ENCODE measurements around the gene HPS3.
"Not testable (repeated sequence)": the region's sequence is repeated elsewhere in the genome, so short reads cannot be mapped to it uniquely, and the experiment has no call there.

HPS3 gene, protein sequence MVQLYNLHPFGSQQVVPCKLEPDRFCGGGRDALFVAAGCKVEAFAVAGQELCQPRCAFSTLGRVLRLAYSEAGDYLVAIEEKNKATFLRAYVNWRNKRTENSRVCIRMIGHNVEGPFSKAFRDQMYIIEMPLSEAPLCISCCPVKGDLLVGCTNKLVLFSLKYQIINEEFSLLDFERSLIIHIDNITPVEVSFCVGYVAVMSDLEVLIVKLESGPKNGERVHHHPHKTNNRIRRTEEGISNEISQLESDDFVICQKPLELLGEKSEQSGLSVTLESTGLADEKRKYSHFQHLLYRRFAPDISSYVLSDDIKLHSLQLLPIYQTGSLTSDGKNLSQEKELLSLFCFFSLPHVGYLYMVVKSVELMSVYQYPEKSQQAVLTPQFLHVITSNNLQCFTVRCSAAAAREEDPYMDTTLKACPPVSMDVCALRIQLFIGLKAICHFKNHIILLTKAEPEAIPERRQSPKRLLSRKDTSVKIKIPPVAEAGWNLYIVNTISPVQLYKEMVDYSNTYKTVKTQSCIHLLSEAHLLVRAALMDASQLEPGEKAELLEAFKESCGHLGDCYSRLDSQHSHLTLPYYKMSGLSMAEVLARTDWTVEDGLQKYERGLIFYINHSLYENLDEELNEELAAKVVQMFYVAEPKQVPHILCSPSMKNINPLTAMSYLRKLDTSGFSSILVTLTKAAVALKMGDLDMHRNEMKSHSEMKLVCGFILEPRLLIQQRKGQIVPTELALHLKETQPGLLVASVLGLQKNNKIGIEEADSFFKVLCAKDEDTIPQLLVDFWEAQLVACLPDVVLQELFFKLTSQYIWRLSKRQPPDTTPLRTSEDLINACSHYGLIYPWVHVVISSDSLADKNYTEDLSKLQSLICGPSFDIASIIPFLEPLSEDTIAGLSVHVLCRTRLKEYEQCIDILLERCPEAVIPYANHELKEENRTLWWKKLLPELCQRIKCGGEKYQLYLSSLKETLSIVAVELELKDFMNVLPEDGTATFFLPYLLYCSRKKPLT

DNA sequence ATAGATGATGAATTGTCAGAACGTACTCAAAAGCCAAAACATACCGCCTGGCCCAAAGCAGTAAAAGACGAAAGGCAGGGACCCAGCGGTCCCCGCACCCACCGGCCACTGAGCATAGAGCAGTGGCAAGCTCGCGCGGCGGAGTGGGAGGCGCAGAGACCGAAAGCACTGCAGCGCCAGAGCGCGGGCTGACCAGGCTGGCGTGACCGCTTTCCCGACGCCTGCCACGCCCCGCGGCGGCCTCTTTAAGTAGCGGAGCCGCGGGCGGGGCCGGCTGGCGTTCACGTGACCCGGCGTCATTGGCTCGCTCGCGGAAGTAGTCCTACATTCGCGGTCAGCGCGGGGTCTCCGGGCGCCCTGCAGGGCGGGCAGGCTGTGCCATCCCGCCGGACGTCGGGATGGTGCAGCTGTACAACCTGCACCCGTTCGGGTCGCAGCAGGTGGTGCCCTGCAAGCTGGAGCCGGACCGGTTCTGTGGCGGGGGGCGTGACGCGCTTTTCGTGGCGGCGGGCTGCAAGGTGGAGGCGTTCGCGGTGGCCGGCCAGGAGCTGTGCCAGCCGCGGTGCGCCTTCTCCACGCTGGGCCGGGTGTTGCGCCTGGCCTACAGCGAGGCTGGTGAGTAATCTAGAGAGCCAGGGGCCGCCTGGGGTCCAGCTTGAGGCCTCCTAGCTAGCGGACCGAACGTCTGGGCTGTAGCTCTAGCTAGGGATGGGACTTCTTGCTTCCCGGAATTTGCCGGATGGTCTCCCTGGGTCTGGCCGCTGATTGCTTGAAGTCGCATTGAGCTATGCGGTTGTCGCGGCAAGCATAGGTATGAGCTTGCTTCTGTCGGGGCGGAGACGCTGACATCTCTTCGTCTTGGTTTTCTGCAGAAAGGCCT is at the start of gene HPS3:
TSS of gene HPS3 (plus strand) at position 313 of the 880 bp plus-strand sequence. CDS start at position 399, 86 bp downstream.
- no peak for FAIRE-seq

DNA sequence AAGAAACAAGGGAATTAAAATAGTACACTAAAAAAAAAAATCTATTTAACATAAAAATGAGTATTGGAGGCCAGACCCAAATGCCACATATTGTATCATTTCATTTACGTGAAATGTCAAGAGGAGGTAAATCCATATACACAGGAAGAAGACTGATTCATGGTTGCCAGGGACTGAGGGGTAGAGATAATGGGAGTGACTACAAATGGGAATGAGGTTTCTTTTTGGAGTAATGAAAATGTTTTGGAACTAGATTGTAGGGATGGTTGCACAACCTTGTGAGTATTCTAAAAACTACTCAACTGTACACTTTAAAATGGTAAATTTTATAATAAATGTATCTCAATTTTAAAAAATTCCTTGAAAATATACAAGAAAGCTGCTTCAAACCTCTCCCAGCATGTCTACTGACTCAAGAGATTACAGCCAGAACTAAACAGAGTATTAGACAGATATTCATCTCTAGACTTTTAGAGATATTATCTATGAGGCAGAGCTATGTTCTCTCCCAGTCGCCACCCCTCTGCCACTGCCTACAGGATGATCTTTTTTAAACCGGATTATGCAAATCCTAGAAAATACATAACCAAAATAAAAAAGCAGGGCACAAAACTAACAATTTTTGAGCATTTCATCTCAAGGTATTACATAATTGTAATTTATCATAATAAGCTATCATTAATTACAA is 49.3 kb upstream of the HPS3 start:
- no peak for FAIRE-seq
- no peak for DNase-seq (ENCODE audit: low spot score)

More for the DNA sequence above, at the start of gene HPS3:
- DNase-seq (ENCODE audit: low spot score): peak; percentile 92

DNA sequence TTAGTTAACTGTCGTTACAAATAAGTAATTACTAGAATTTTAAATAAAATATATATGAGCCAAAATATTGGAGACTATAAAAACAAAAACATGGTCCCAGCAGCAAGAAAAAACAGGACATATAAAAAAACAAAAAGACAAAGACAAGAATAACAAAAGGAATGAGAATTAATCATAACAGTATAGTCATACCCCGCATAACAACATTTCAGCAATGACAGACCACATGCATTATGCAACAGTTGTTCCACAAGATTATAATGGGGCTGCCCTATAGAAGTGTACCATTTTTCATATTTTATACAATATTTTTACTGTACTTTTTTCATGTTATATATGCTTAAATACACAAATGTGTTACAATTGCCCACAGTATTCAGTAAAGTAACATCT is 48.7 kb upstream of the HPS3 start:
- FAIRE-seq (no peak), DNase-seq (ENCODE audit: low spot score) (no peak)

DNA sequence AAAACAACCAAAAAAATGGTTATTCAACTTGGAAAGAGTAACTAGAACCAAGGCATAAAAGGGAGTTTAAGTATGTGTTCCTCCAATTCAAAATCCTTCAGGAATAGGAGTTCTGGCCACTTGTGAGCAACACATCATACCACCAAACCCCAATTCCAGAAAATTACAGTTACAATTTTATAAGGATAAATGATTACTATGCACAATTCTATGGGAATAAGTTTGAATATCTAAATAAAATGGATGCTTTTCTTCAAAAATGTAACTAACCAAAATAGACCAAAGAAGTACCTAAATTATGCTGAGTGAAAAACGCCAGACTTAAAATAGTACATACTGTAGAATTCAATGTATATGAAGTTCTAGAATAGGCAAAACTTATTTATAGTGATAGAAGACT is 47.7 kb upstream of the HPS3 start:
- FAIRE-seq (no peak), DNase-seq (ENCODE audit: low spot score) (no peak)

DNA sequence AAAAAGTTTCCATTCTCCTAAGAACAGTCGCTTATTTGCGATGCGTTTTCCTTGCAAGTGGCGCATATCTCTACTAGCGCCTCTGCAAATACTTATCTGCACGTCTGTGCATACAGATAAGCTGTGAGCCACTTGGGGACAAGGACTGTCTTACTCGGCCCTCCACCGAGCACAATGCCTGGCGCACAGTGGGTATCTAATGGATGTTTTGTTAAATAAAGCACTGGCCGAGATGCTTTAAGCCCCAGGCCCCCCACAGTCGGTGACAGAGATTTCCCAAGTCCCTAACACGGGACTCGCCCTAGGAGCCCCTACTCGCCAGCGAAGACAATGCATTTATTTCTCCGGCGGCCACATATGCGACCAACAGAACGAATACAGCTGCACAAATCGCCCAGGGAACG is 43.6 kb upstream of the HPS3 start:
- no peak for FAIRE-seq
- no peak for DNase-seq (ENCODE audit: low spot score)

DNA sequence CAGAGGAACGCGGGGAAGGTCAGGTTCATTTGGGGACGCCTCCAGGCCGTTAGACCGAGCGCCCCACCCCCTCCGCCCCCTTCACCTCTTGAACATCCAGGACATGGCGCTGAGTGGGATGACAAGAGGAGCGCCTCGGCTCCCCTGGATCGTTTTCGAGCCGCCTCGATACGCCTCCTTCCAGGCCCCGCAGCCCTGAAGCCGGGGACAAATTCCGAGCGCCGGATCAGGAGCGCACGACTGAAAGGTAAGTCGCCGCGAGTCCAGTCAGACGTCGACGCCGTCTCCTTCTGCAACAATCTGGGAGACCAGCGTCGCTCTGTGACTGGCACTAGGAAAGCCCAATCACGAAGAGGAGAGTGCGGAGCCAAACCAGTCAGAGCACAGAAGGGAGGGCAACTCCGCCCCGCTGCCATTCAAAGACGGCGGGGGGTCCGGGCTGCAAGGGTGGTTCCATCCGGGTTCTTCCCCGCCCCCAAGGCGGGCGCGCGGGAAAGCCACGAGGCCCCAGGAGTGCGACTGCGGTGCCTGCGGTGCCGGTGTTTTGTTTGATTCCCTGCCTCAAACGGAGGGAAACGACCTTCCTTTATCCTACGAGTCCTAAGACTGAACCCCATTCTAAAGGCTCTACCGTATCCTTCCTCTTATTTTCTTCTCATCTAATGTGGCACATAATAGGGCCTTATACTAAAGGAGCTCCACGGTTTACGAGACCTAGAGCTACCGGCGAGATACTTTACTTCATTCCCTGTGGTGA is 43.0 kb upstream of the HPS3 start, which contains the start of gene HLTF:
TSS of gene HLTF (minus strand) at position 302 of the 757 bp plus-strand sequence. CDS start at position 105, 197 bp downstream.
- FAIRE-seq (no peak), DNase-seq (ENCODE audit: low spot score) (peak; percentile 95)

DNA sequence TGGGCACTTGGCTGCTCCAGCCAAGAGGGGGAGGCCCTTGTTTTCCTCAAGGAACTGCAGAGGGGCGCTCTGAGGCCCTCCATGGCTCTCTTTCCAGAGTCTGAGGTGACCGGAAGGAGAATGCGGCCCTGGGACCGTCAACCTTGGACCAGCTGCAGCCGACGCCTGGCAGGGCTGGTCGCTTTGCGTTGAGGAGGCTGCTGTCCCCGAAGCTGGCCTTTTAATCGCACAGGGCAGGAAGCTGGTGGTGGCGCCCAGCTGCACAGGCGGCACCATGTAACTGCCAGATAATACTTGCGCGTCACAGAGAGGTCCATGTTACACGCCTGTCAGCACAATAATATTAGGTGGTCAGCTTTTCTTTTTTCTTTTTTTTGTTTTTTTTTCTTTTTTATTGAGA is 42.2 kb upstream of the HPS3 start:
- no peak for FAIRE-seq

DNA sequence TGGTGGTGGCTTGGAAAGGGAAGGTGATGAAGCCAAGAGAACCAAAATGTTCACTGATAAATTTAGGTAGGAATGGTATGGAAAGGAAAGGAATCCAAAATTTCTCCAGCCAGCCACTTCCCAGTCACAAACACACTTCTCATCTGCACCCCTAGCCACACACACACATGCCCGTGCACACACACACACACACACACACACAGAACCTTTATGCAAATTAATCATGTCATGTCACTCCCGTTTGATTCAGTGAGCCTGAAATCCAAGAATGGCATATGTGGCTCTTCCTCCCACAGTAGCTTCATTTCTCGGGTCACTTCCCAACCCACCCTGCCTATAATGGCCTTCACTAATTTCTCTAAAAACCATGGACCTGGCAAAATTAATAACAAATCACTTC is 40.0 kb upstream of the HPS3 start:
- FAIRE-seq: no peak
- DNase-seq (ENCODE audit: low spot score): no peak

More for the DNA sequence above, 42.2 kb upstream of the HPS3 start:
- no peak for DNase-seq (ENCODE audit: low spot score)

DNA sequence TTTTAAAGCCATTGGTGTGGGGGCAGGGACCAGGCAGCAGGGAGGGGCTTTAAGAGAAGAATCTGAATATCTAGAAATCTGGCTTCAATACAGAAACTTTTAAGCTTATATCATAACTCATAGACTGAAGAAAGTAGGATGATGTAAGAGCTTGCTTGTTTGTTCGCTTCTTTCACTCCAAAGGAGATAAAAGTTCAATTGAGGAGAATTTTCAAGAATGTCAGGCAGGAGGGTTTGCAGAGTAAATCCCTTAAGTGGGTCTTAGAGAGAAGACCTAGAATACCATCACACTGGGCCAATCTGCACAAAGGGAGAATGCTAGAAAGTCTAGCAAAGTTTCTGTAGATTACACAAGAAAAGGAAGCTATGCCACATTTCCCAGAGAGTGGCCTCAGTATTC is 39.0 kb upstream of the HPS3 start:
- DNase-seq (ENCODE audit: low spot score) (no peak), FAIRE-seq (no peak)

DNA sequence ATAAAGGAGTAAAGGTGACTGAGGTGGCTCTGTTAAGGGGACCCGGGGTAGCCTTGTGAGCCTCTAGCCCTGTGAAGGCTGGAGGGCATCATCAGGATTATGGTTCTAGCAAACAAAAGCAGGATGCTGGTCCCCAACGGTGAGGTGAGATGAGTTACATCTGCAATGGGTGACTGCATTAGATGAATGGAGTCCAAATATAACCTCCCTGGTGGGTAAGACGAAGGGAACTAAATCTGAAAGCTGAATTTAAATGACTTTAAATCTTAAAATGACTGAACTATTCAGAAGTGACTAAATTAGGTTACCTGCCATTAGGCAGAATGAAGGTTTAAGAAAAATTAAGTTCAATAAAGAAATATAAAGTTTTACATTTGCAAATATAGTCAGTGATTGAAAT is 38.5 kb upstream of the HPS3 start:
- DNase-seq (ENCODE audit: low spot score): no peak
- no peak for FAIRE-seq

DNA sequence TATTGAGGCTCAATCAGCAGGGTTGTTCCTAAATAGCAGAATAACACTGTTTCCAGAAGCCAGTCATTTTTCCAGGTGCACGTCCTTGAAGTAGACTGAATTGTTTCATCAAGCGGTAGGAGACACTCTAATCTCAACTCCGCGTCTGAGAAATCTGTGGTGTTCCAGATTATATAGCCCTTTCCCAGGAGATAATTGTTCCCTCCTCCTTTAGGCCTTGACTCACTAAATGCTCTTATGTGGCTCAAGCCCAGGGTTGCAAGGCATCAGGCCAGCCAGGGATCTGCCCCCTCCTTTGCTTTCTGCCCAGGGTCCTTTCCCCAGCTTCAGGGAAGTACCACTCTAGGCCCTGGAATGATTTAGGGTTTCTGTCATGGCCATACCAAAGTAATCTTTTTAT is 37.5 kb upstream of the HPS3 start:
- FAIRE-seq: no peak
- DNase-seq (ENCODE audit: low spot score): no peak

DNA sequence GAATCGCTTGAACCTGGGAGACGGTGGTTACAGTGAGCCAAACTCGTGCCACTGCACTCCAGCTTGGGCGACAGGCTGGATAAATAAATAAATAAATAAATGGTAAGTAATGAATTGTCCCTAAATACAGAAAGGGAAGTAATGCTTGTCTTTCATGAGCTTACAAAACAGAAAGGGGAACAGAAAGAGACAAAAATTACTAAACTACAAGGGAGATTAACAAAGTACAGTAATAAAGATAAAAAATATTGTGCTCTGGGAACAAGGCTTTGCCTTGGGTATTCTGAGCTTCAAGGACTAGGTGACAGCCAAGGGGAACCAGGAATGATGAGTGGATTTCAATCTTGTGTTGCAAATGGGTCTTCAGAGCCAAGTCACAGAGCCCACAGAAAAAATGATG is 34.0 kb upstream of the HPS3 start:
- FAIRE-seq (no peak), DNase-seq (ENCODE audit: low spot score) (no peak)

DNA sequence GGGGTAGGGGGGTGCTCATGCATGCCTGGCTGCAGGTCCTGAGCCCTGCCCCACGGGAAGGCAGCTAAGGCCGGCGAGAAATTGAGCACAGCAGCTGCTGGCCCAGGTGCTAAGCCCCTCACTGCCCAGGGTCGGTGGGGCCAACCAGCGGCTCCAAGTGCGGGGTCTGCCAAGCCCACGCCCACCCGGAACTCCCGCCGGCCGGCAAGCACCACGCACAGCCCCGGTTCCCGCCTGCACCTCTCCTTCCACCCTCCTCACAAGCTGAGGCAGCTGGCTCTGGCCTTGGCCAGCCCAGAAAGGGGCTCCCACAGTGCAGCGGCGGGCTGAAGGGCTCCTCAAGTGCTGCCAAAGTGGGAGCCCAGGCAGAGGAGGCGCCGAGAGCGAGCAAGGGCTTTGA is 31.5 kb upstream of the HPS3 start:
- FAIRE-seq; DNase-seq (ENCODE audit: low spot score): not testable (repeated sequence)

DNA sequence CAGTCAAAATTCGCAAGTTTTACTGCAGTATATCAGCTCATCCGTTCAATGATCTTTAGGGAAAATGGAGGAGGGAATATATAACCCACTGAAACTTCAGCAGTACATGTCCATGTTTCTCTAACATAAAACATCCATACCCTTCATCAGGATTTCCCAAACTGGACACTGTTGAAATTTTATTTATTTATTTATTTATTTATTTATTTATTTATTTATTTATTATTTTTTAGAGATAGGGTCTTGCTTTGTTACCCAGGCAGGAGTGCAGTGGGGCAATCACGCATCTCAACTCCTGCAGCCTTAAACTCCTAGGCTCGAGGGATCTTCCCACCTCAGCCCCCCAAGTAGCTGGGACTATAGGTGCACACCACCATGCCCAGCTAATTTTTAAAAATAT is 28.3 kb upstream of the HPS3 start:
- FAIRE-seq: no peak
- no peak for DNase-seq (ENCODE audit: low spot score)

DNA sequence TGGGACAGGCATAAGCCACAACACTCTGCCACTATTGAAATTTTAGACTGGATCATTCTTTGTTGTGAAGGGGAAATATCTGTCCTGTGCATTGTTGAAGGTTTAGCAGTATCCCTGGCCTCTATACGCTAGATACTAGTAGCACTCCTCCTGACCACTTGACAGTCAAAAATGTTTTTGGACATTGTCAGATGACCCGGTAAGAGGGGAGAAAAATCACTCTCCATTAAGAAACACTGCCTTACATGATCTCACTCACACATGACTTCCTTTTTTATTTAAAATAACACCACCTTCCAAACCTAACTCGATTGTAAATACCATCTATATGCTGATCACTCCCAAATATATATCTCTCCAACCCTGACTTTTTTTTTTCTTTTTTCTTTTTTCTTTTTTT is 27.8 kb upstream of the HPS3 start:
- DNase-seq (ENCODE audit: low spot score) (no peak), FAIRE-seq (no peak)

DNA sequence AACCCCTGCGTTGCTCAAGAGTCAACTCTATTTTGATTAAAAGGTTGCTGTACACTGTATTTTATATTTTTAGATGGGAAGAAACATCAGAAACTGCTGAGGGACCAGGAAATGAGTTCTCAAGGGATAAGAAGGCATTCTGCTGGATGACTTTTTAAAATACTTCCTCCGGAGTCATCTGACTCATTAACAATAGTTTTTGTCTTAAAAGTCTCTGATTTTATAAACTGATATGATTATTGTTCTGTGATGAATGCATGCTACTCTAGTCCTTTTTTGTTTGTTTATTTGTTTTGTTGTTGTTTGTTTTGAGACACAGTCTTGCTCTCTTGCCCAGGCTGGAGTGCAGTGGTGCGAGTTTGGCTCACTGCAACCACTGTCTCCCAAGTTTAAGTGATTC is 25.0 kb upstream of the HPS3 start:
- FAIRE-seq (no peak), DNase-seq (ENCODE audit: low spot score) (no peak)

DNA sequence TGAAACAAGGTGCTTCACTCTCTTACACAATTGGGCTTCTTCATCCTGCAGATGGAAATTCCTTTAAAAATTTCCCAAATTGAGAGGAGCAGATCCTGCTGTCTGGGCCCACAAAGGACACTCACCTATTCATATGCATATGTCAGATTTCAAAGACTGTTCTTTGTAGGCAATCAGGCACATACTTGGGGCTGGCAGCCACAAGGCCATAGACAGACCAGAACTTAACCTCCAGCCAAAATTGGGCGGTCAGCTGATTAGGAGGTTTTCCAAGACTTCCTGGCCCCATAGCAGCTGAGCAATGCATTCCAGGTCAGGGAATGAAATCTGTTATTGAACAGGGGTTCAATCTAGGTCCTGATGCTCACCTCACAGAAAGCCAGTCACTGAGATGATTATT is 15.0 kb upstream of the HPS3 start:
- no peak for FAIRE-seq

DNA sequence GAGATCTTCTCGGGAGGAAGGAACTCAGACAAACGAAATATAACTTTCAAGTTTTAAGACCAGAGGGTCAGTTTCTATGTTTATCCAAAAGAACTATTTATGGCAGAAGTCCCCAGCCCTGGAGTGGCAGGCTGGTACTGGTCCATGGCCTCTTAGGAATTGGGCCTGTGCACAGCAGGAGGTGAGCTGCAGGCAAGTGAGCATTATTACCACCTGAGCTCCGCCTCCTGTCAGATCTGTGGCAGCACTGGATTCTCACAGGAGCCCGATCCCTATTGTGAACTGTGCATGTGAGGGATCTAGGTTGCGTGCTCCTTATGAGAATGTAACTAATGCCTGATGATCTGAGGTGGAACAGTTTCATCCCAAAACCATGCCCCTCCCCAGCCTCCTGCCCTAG is 14.3 kb upstream of the HPS3 start:
- no peak for DNase-seq (ENCODE audit: low spot score)
- no peak for FAIRE-seq

More for the DNA sequence above, 15.0 kb upstream of the HPS3 start:
- no peak for DNase-seq (ENCODE audit: low spot score)

DNA sequence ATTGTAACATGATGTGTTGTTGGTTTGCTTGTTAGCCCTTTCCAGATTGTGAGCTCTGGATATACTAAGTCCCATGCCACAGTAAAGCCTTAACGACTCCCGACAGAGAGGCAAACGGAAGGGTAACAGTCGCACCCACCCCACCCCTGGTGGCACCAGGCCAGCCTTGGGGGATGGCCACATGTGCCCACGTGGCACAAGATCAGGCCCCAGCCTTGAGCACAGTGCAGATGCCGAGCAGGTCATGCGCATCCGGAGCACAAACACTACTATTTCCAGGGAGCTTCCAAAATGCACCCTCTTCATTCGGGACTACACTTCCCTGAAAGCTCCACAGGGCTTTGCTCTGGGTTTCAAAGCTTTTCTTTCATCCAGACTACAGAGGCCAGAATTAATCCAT is 10.7 kb upstream of the HPS3 start:
- DNase-seq (ENCODE audit: low spot score) (no peak), FAIRE-seq (no peak)

DNA sequence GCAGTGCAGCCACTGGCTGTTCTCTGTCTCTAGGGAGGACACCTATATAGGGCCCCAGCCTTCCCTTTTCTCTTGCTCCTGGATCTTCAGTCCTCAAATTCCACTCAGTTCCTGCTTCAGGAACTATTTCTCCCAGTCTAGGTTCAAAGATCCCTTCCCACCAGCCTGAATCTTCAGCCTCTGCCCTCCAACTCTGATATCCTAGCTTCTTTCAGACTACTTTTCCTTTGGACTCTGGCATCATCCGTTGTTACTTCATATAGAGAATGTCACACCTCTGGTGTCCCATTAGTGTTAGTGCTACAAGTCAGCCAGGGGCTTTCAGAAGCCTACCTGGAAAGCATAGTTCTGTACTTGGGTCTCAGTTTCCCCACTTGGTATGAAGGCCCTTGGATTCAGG is 10.0 kb upstream of the HPS3 start:
- FAIRE-seq (no peak), DNase-seq (ENCODE audit: low spot score) (no peak)

All from urothelium cell line (cell line).